HG02763 (cell line): Measurements from ENCODE around the gene SIL1.
"Not testable (repeated sequence)": the region's sequence is repeated elsewhere in the genome, so short reads cannot be mapped to it uniquely, and the experiment has no call there.

Experiments
- ATAC-seq: cut with Tn5 transposase; IDR thresholded peaks from one replicate; pipeline ENCODE4 v1.9.1; 2021; ENCODE audit warnings: mild to moderate bottlenecking, moderate library complexity; ENCODE audit not compliant: unreplicated experiment

Gene SIL1

GRCh38 chr5:139038613-139039305, 159.4 kb downstream of the SIL1 start:
- no peak for ATAC-seq

- no peak for ATAC-seq
Measured at GRCh38 chr5:139037732-139038131, 160.4 kb downstream of the SIL1 start.

- ATAC-seq: not testable (repeated sequence)
Measured at GRCh38 chr5:139036332-139036731, 161.8 kb downstream of the SIL1 start.

GRCh38 chr5:139027150-139027549, 171.0 kb downstream of the SIL1 start:
- no peak for ATAC-seq

GRCh38 chr5:139025651-139026050, 172.5 kb downstream of the SIL1 start:
- ATAC-seq: no peak

- ATAC-seq: no peak
Measured at GRCh38 chr5:139023286-139023685, 174.9 kb downstream of the SIL1 start.

GRCh38 chr5:139022528-139022927, 175.6 kb downstream of the SIL1 start:
- no peak for ATAC-seq

GRCh38 chr5:139021346-139021745, 176.8 kb downstream of the SIL1 start:
- ATAC-seq: no peak

- no peak for ATAC-seq
Measured at GRCh38 chr5:139019880-139020279, 178.3 kb downstream of the SIL1 start.

GRCh38 chr5:139019211-139019610, 179.0 kb downstream of the SIL1 start:
- no peak for ATAC-seq

- no peak for ATAC-seq
Measured at GRCh38 chr5:139017624-139018023, 180.5 kb downstream of the SIL1 start.

- ATAC-seq: no peak
Measured at GRCh38 chr5:139016186-139016585, 182.0 kb downstream of the SIL1 start.

- ATAC-seq: no peak
Measured at GRCh38 chr5:139014726-139015125, 183.4 kb downstream of the SIL1 start.

- ATAC-seq: no peak
Measured at GRCh38 chr5:139012176-139012575, 186.0 kb downstream of the SIL1 start.

- not testable (repeated sequence) for ATAC-seq
Measured at GRCh38 chr5:139011156-139011555, 187.0 kb downstream of the SIL1 start.

- no peak for ATAC-seq
Measured at GRCh38 chr5:139004374-139005307, 193.5 kb downstream of the SIL1 start.

GRCh38 chr5:138999674-139000073, 198.5 kb downstream of the SIL1 start:
- no peak for ATAC-seq

GRCh38 chr5:138998521-138998920, 199.6 kb downstream of the SIL1 start:
- ATAC-seq: no peak

GRCh38 chr5:138996120-138996519, 202.0 kb downstream of the SIL1 start:
- ATAC-seq: no peak

- no peak for ATAC-seq
Measured at GRCh38 chr5:138990986-138991590, 207.1 kb downstream of the SIL1 start.

- no peak for ATAC-seq
Measured at GRCh38 chr5:138989720-138990119, 208.4 kb downstream of the SIL1 start.
